Hematopoietic multipotent progenitor cell treated with erythropoietin and hydrocortisone succinate and interleukin-3 and kit ligand, for 15 days (in vitro differentiated cells): ENCODE data around the gene ADRA2B.

Source experiments
- DNase-seq: peaks from one replicate; pipeline ENCODE4 v3.0.0-alpha.2; 2015; ENCODE audit warnings: low spot score

Gene ADRA2B

DNA sequence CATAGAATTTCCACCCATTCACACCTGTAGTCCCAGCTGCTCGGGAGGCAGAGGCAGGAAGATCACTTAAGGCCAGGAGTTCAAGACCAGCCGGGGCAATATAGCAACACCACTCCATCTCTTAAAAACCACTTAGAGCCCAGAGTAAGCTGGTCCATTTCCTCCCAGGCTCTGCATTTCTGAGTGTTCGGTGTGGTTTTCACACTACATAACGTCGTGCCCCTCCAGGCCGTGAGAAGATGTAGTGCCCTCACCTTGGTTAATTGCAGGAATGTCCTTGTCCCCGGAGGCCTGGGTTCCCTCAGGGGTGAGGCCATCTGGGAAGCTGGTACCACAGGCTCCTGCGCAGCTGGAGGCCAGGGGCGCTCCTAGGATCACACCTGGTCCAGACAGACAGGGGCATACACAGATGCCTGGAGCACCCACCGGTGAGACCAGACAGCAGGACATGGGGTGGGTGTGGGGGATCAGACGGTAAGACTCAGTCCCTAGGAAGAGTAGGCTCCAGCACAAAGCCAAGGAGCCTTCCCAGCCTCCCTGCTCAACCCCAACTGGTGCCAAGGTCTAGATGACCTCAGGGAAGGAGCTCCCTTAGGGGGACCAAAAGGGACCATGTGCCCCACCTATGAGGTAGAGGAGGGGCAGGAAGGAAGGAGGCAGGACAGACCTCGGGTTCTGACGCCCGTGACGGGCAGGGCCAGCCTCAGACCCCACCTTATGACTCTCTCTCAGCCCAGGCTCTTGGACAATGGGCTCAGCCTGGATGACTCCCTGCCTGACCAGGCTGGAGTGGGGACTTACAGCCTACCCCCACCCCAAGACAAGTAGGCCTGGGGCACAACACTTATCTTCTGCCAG lies 21.2 kb upstream of the ADRA2B start:
- no peak for DNase-seq

DNA sequence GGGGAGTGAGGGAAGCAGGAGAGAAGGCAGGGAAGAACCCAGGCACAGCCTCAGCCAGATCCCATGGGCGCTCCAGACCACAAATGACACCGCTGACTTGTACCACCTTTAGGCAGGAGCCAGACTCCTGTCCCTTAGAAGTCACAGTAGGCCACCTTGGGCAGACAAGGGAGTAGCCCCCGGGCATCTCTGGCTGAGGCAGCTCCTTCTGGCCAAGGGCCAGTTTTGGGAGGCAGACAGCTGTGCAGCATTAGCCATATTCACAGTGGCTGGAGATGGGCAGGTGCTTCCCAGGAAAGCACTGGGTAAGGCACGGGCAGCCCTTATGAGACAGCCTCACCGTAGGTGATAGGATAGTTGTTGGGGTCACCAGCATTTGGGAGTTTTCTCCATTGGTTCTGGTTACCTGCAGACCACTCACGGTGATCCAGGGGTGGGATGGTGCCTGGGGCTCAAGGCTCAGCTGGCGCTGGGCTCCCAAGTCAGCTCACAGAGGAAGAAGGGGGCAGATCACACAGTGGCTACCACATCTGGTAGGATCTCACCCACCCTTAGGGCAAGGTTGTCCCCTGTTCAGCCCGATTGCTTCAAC lies 19.9 kb upstream of the ADRA2B start:
- DNase-seq, result no peak

DNA sequence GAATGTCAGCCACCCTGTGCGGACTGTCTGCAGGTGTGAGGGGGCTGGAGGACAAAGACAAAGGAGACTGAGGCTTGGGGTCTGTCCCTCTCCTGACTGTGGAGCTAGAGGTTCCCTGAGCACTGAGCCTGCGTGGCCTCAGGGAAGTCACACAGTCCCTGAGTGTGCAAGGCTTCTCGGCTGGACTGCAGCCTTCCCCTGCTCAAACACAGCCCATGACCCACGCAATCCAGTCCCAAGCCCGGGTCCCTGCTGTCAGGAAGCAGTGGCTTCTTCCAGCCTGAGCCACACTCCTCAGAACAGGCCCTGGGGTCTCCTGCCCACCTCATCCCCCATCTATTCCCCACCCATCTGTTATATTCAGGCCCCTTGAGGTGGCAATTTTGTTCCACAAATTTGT lies 19.2 kb upstream of the ADRA2B start:
- DNase-seq, result no peak

DNA sequence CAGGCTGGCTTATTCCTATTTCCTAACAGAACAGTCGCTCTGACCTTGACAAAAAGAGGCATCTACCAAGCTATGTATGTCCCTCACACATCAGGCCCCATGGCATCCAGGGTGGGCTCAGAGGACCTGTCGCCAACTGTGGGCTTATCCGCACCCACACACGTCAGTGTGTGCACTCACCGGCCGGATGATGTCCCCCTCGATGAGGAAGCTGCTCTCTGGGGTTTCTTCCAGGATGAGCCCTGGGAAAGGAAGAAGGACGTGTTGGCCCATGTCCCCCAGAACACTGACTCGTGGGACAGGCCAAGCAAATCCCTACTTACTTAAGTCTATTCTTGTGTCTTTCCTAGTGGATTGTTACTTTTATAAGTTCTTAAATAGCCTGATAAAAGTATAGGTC lies 18.8 kb upstream of the ADRA2B start:
- DNase-seq, result no peak

DNA sequence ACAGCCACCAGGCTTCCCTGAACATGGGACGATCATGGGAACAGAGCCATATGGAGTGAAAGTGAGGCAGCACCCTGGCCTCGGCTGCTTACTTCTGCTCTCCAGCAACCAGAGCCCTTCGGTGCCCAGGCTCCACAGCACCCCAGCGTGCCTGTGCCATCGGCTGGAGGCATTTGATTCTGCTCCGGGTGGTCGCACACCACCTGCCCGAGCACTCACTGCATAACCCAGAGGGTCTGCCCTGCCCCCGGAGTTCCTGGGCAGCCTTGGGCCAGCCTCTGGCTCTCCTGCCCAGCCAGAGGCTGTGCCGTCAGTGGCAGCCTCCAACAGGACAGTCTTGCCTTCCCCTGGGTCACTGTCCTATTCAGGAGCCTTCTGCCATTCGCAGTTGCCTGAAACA lies 18.1 kb upstream of the ADRA2B start:
- DNase-seq, result no peak

DNA sequence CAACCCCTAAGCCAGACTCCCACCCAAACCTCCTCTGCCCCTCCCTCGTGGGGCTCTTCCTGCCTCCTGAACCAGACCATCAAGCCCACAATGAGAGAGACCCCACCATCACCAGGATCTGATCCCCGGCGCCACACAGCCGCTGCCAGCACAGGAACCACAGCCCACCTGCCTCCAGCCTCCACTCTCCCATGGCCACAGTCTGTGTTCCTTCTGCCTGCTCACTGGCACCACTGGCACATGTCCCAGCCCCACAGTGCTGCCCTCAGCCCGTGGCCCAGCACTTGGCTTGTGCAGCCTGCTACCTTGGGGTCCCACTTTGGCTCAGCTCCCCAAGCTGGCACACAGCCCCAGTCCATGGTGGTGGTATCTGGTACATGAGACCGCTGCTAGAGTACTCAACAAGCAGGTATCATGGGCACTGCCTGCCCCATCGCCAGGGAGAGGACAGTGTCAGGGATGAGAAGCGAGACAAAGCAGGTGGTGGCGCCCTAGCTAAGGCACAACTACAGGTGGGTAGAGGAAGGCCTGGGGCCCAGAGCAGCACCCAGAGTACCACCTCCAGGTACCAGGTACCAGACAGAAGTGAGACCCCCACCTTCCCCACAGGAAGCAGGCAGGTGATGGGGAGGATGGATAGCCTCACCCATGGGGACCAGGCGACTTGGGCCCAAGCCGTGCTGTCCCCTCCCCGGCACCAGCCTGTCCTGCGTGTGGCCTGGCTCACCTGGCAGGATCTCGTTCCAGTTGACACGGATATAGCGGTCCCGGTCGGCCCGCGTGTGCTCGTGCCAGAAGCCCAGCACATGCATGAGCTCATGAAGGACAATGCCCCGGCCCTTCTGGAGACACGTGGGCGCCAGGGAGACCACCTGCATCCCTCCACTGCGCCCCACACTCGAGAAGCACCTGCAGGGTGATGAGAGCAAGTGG lies 15.7 kb upstream of the ADRA2B start:
- DNase-seq, result no peak

DNA sequence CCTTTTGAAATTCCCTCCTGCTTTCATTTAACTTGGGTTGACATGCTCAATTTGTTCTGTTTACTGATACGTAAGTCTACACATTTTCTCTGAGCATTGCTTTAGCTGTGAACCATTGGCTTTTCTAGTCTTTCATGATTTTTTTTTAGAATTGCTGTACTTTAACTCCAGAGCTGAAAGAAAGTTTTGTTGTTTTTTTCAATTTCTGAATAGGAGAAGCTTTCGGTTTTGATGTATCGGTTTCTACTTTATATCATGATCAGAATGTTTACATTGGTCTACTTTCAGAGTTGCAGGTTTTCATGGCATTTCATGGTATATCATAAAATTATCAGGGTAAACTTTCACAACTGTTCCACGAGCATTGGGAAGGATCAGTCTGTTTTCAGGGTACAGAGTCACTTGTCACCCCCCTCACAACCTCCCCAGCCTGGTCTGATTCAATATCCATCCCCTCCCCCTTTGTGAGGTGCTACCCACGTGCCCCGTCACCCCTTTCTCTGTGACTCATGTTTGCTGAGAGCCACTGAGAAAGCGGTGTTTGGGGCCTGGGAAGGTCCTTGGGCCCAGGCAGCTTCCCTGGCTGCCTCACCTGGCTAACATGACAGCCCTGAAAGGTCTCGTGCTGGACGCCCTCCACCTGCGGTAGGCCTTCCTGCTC lies 14.9 kb upstream of the ADRA2B start:
- DNase-seq, result no peak

DNA sequence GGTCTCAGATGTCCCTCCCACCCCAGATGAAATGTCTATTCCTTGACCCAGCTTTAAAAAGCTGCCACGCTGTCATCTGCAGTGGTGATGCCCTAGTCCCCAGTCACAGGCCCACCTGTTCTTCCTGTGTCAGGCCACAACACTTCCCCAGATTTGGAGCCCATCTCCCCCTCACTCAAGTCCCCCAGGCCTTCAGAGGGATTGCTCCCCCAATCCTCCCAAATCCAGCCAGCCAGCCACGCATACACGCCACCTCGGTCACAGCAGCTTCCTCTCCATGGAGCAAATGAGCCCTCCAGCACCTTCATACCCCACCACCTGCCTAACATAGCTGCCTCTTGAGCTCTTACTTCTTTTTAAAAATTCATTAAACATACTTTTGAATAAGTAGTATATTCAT lies 14.1 kb upstream of the ADRA2B start:
- DNase-seq, result no peak

DNA sequence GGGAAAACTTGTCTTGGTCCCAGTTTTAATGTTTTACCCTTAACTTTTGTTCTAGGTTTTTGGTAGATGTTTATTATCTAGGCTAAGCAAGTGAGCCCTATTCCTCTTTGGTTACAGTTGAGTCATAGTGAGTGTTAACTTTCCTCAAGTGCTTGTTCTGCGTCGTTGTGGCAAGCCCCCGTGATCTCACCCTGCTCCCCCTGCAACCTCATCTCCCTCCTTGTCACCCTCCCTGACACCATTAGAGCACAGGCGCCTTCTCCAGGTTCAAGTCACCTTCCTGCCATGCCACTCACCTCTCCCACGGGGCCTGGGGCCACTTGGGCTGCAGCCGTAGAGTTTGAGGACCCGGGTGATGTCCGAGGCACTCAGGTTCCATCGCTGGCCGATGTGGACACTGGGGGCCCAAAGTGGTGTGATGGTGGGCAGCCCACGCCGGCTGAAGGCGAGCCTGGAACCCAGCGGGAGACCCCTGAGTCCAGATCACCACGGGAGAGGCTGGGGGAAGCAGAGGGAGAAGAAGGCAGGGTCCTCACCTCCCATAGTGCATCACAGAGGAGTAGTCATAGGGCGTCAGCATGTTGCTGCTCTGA lies 13.3 kb upstream of the ADRA2B start:
- DNase-seq, result no peak

DNA sequence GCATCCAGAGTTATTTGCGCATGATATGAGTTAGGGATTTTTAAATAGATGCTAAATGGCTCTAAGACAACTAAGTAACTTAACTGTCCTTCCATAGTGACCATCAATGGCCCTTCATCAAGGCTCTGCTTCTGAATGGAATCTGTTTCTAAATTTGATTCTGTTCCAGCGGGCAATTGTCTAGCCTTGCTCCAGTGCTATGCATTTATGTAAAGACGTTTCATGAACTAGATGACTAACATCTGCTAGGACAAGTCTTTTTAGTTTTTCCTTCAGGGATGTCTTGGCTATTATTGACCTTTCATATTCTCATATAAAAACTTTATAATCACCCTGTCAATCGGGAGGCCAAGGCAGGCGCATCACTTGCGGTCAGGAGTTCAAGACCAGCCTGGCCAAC lies 12.1 kb upstream of the ADRA2B start:
- DNase-seq, result no peak

DNA sequence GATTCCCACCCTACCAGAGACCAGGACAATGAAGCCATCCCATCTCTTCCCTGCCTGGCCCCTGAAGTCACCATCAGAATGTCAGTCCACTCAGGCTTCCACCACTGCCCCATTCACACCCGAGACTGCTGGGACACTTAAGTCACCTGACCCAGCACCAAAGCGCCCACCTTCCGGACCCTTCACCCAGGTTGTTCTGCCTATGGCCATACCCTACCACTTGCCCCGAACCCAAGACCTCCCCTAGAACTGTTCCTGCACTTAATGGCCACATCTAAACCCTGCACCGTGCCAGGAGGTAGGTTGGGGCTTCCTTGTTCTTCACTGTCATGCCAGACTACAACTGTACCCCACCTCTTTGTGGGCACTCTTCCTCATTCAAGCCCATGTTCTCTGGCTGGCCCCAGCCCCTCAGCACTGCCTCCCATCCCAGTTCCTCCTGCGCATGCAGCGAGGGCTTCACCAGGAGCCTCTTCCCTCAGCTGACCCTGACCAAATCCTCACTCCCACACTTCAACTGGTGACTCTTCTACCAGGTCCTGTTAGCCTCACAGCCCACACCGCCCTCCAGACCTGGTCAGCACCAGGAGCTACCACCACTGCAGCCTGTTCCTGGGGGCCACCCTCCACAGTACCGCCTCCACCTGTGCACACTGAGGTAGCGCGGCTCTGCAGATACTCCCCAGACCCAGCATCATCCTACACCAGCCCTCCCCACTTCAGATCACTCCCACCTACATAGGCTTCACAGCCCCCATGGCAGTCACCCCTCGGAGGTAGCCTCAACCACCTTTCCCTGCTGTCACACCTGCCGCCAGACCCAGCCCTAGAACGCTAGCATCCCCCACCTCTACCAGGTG lies 8.3 kb upstream of the ADRA2B start:
- DNase-seq, result no peak

DNA sequence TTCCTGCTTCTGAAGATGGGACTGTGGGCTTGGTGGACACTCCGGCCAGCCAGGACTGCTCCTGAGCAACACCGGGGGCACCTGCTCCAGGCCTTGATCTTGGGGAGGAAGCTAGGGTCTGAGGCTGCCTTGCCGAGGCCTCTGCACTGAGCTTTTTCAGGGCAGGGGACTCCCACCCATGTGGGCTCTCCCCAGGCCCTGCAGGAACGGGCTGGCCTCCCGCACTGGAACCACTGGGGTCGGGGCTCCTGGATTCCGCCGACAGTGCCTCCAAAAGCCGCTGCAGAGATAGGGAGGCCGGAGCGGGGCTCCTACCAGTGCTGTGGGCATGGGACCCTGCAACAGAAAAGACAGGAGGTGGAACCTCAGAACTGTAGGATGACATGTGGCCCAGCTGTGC lies 7.6 kb upstream of the ADRA2B start:
- no peak for DNase-seq

DNA sequence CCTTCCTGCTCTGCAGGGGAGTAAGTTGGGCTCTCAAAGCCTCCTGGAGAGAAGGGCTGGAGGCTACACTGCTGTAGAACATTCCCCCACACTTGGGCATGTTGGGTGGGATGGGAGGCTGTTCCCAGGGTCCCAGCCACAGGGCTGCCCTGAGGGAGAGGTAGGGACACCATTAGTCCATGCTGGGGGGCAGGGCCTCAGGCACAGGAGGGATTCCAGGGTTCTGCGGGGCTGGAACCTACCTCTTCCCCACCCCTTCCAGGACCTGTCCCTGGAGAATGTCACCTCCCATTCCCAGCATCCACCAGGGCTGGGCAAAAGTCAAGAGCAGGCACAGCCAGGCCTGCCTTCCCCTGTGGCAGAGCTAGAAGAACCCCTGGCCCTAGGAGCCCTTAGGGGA lies 6.9 kb upstream of the ADRA2B start:
- no peak for DNase-seq

DNA sequence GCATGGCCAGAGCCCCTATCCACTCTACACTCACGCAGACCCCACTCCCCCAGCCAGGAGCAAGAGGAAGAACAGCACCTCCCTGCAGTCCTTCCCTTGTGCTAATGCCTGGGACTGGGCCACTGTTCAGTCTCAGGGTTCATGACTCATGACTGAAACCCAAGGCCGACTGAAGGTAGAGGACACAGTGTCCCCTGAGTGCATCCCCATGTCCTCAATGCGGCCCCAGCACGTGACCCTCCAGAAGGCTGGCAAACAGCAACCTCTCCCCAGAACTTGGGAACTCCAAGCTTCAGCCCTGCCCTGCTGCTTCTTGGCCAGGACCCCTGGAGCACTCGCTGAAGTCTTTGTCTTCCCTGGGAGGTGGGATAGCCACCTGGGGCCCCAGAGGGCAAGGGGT lies 6.0 kb upstream of the ADRA2B start:
- DNase-seq, result no peak

DNA sequence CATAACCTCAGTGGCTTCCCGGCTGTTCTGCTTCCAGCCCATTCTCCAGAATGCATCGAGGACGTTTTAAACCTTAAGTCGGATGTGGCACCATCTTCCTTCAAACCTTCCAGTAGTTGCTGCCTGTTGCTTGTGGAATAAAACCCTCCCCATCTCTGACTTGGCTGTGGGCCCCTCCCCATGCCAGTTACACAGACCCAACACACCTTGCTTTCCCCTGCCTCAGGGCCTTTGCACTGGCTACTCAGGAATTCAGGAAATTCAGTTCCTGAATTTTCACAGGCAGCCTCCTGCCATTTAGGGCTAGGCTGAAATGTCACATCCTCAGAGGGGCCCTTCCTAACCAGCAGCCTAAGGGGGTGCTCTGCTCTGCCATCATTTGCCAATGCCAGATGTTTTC lies 5.0 kb upstream of the ADRA2B start:
- DNase-seq, result no peak

DNA sequence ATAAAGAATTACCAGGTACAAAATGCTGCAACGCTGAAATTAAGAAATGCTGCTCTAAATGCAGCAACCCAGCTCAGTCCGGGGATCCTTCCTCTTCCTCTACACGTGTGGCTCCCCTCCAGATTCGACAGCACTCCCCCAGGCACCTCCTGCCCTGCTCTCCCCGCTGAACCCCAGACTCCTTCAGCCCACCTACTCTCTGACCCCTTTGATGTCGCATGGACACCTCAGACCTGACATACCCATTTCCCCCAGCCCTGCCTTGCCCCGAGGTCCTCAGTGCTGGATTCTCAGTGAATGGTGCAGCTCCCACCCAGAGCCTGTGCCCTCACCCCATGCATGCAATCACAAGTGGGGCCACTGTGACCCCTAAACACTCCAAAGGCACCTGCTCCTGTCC lies 4.6 kb upstream of the ADRA2B start:
- no peak for DNase-seq

DNA sequence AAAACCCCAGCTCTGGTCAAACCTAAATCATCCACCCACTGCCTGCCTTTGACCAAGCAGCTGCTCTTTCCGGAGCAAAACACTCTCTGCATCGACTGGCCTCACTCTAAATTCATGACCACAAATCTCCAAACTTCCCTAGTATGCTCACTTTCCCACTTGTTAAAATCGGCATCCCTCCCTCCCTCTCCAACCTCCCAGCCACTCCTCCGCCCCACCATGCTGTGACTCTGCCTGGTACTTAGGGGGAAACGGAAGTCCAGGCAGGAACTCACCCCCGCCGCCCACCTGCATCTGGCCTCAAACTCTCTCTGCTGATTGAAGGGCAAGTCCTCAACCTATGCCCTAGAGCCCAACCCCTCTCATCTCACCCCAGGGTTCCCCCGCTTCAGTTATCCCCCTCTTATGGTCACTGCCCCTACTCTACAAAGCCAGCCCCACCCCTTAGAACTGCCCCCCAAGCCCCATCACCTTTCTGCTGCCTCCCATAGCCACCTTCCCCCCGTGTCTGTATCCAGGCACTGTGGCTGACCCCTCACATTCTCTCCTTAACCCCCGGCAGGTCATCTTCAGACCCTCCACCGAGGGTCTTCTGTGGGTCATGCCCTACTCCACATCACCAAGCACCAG lies 3.8 kb upstream of the ADRA2B start:
- no peak for DNase-seq

DNA sequence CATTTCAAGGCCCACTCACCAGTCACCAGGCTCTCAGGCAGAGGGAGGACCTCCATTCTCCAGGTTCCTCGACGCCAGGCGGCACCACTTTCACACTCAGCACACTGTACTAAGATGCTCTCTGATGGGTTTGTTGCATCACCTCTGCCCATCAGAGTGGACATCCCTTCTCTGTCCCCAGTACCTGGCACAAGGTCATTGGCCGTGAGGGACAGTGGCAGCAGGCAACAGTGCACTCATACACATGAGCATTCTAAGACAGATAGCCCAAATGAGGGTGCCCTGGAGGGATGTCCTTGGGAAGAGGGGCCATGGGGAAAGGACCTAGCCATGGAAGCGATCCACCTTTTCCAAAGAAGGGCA lies 3.0 kb upstream of the ADRA2B start:
- no peak for DNase-seq

DNA sequence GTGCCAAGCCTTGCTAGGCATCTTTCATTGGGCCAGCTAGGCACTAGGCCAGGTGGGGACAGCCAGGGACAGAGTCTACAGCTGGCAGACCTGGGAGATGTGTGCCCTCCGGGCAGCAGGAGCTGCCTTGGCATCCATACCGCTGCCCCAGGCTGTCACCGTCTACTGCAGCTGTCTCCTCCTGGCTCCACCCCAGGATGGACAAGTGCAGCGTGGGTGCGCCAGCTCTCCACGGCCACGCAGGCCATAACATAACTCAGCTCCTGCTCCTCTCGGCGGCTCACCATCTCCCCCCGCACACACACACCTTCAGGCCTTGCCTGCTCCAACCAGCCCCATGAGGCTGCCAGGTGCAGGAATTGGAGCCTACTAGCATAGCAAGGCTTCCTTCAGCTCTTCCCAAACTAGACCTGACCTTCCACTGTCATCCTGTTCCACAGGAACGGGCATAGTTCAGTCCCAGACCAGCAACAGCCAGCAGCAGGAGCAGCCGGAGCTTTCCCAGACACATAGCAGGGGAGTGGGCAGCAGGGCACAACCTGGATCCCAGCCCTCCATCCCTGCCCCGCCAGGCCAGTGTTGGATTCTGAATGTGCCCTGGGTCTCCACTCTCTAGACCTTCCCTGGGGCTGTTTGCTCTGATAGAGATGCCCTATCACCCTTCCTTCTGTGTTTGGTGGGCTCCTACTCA lies 2.5 kb upstream of the ADRA2B start:
- no peak for DNase-seq
